Effector CD8-positive, alpha-beta T cell (primary cell): ENCODE data around the gene ACSS1.

Experiments
- DNase-seq: peaks from one replicate; lab custom pipeline; 2025; lab: John Stamatoyannopoulos, UW

The ACSS1 gene

GRCh38 chr20:24971376-24972101 lies 86.4 kb downstream of the ACSS1 start:
- no peak for DNase-seq

DNA sequence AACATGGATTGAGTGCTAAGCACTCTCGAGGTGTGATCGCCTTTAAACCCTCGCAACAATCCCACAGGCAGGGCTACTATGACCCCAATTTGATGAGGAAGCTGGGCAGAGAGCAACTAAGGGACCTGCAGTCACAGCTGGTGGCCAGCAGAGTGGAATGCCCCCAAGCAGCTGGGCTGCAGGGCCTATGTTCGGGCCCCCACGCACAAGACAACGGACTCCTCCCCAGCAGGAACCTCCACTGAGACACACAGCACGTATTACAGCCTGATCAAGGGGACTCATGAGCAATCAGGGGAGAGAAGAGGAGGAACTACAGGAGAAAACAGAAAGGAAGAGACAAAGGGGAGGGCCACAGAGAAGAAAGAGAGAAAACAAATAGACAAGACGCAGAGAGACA lies 87.2 kb downstream of the ACSS1 start:
- DNase-seq = no peak

DNA sequence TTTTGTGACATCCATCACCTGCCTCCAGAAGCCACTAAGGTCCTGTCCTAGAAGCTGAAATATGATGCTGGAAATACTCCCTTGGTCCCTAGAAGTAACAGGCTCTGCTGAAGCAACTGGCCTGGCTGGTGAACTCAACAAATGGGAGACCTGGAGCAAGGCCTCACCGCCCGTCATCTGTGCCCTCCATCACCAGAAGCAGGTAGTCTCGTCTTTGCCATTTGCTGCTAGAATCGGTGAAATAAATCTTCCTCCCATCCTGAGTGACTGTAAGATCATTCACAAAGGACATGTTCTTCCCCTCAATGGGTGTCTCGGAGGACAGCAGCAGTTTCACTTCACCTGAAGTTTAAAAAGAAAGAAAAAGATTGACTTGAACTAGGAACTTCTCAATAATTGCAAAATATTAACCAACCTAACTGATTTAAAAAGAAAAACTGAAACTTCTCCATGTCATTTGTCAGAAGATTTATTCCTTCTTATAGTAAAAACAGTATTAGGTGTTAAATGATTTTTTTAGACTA lies 87.8 kb downstream of the ACSS1 start:
- DNase-seq = no peak

DNA sequence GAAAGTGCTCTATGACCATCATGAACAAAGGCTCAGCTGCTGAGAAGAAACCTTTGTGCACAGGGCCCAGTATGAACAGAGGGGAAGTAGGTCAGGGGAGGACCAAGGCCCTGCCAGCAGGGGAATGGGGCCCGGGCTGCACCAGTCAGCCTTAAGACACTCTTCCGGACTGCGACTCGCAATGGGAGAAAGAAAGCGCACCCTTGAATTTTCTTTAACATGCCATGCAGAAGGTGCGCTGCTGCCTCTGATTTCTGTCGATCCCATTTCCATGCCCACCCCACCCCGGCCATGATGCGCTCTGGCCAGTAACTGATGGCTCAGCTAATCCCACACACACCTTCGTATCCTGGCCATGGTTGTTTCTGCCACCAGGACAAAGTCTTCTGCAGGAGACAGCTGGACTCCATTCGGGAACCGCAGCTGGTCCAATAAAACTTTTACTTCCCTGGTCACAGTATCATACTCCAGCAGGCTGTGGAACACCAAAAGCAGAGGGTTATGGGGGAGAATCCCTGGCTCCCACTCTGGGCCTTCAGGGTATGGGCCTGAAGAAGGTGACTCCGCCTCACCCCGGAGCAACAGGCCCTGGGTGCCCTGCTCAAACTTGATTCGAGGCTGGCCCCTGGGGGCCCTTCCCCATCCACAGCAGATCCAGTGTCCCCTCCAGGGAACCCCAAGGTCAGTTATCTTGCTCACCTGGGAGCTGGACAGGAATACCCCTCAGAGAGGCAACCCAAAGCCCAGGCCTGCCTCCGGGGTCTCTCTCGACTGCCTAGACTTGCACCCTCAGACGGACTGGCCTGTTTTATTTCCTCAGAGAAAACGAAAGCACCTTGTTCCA lies 88.5 kb downstream of the ACSS1 start:
- no peak for DNase-seq

- no peak for DNase-seq
Observed at GRCh38 chr20:24968278-24968800, 89.6 kb downstream of the ACSS1 start.

DNA sequence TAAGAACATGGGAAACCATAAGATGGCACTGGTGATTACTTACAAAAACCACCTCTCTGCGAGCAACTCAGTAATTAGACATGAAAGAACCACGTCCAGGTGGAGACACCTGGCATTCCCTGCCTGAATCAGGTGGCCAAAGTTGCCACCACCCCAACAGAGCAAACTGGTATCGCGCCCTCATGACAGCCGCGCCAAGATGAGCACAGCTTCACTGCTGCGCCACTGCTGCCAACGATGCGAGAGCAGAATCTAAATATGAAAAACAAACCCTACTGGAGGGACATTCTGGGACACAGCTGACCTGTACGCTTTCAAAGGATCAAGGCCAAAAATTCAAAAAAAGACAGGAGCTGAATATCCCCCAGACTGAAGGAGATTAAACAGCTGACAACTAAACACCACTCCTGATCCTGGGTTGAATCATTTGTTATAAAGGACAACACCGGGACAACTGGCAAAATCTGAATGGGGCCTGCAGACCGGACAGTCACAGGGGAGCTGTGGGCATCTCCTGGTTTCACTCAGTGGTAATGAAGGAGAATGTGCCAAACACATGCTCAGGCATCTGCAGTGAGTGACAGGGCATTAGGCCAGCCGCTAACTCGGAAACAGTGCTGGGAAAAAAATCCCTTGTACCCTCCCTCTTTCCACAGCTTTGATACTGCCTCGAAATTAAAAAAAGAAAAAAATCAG lies 91.5 kb downstream of the ACSS1 start:
- no peak for DNase-seq

- no peak for DNase-seq
Observed at GRCh38 chr20:24965065-24965919, 92.6 kb downstream of the ACSS1 start.

DNA sequence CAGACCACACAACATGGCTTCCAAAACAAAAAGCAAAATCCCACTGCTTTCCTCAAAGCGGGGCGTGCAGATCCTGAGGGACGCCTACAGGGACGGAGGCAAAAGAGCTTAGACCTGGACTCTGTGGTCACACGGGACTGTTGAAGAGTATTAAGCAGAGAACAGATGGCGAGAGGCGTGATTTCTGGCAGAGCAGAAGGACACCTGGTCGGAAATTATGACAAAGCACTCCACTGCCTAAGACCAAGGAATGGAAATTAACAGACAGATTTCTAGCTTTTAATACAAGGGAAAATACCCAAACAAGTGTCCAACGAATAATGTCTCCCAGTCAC lies 93.5 kb downstream of the ACSS1 start:
- no peak for DNase-seq

DNA sequence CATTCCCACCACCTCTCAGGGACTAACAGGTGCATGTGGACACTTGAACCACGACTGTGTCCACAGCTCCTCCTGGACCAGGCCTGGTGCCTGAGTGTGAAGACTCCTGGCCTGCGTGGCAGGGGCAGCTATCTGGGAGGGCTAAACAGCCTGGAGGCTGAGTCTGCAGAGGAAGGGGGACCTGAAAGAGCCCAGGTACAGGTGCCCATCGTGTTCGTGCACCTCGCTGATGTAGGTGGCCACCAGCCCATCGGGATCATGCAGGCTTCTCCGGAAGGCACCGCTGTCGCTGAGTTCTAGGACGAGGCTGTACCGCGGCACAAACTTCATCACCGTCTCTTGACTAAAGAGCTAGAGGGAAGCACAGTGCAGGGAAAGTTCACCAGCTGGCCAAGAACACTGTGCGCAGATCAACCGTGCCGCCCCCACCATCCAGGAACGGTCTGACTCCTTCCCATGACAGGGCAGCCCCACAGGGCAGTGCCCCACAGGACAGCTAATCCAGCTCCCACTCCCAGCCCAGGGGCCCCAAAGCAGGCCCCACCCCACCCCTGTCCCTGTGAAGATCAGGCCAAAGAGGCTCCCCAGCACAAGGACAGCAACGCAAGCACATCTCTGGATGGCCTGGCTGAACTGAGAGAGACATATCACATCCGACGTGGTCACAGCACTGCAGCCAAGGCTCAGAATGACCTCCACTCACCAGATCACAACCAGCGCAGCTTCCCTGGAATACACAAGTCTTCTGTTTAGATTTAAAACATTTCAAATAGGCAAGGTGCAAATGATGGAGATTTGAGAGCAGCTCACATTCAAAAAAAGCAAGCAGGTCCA lies 94.0 kb downstream of the ACSS1 start:
- no peak for DNase-seq

- DNase-seq = no peak
Observed at GRCh38 chr20:24962510-24962909, 95.4 kb downstream of the ACSS1 start.

DNA sequence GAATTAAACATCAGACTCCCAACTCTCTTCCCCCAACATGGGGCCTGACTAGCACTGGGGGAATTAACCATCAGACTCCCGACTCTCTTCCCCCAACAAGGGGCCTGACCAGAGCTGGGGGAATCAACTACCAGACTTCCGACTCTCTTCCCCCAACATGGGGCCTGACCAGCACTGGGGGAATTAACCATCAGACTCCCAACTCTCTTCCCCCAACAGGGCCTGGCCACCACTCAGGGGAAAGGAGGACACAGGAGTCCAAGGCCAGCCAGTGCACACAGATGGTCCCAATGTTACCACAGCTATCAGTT lies 95.8 kb downstream of the ACSS1 start:
- DNase-seq = no peak

- DNase-seq = no peak
Observed at GRCh38 chr20:24961384-24962181, 96.4 kb downstream of the ACSS1 start.

- DNase-seq = no peak
Observed at GRCh38 chr20:24960861-24961260, 97.1 kb downstream of the ACSS1 start.

GRCh38 chr20:24960302-24960801 lies 97.6 kb downstream of the ACSS1 start:
- no peak for DNase-seq

DNA sequence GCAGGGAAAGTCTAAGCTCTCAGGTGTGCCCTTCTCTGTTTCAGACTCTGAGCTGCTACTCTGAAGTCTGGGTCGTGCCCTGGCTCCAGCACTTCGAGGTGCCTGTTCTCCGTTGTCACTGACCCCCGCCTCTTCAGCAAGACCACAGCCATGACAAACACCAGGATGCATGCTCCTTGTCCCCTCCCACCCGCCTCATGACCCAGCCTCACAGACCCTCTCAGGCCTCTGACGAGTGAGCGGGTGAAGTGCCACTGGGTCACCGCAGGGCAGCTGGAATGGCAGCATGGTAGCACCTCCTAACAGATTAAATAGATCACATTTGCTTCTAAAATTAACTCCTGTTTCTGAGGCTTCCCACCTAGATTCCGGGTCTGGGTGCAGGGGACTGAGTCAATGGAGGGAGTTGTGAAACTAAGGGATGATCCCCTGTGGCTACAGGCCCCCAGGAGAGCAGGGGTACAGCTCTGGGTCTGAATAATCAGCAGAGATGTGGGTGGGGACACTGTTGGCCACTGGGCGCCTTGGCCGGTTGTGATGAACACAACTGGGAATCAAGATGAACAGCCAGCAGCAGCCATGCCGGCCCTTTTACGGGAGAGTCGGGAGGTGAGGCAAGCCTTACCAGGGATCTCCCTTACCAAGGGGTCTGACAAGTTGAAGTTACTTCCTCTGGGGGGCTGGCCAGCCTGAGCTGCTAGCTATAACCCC lies 98.2 kb downstream of the ACSS1 start:
- no peak for DNase-seq

DNA sequence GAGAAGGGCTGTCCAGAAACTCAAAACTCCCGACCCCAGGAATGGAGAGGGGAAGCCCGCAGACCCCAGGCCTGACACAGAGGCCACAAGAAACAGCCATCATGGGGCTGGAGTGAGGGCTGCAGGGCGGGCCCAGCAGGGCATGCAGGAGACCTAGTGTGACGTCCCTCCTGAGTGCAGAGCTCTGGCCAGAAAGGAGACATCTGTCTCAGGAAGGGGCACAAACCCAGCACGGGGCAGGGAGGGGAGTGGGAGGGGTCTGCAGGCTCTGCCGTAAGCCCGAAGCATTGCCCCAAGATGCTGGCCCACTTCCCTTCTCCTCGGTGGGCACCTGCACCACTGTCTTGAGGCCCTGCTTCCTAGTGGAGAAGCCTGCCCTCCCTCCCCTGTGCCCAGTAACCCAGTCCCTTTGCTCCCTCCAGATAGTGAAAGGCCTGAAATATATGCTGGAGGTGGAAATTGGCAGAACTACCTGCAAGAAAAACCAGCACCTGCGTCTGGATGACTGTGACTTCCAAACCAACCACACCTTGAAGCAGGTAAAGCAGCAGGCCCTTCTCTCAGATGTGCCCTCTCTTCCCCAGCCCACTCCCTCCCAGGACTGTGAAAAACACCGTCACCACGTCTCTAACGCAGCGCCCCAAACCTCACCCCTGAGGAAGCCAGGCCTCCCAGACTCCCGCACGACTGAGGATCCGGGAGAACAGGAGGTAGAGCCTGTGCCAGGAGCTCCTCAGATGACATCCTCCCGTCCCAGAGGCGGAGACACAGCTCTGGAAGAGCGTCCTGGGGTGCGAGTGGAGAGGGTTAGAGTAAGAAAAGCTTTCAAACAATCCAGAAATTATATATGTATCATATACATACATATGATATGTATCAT lies 99.2 kb downstream of the ACSS1 start:
- no peak for DNase-seq

- DNase-seq = no peak
Observed at GRCh38 chr20:24957326-24958016, 100.5 kb downstream of the ACSS1 start.
